Activated naive CD8-positive, alpha-beta T cell treated with anti-CD3 and anti-CD28 coated beads, Interleukin-2, amount 50 U/mL, for 24 hours (primary cell): ENCODE measurements around the gene SH2D5.
"Not testable (repeated sequence)": the region's sequence is repeated elsewhere in the genome, so short reads cannot be mapped to it uniquely, and the experiment has no call there.

Experiments used
- ATAC-seq: fragments of 150-1000 bp; cut with Tn5 transposase; one replicate; pipeline ENCODE4 v1.10.0; 2021
- DNase-seq: peaks from one replicate; pipeline ENCODE4 v3.0.0; 2021
- H3K27ac Mint-ChIP-seq: one replicate; pipeline ENCODE4 v1.8.0; 2021; ENCODE audit warnings: mild to moderate bottlenecking, mixed read lengths
- H3K27me3 Mint-ChIP-seq: one replicate; pipeline ENCODE4 v1.8.0; 2021; ENCODE audit warnings: mixed read lengths
- H3K36me3 Mint-ChIP-seq: one replicate; pipeline ENCODE4 v1.8.0; 2021; ENCODE audit warnings: low read depth, mixed read lengths
- H3K4me1 Mint-ChIP-seq: one replicate; pipeline ENCODE4 v1.8.0; 2021; ENCODE audit warnings: mixed read lengths
- H3K4me3 Mint-ChIP-seq: one replicate; pipeline ENCODE4 v1.8.0; 2021; ENCODE audit warnings: mild to moderate bottlenecking, moderate library complexity, mixed read lengths
- H3K9me3 Mint-ChIP-seq: one replicate; pipeline ENCODE4 v1.8.0; 2021; ENCODE audit warnings: mixed read lengths

The SH2D5 gene

DNA sequence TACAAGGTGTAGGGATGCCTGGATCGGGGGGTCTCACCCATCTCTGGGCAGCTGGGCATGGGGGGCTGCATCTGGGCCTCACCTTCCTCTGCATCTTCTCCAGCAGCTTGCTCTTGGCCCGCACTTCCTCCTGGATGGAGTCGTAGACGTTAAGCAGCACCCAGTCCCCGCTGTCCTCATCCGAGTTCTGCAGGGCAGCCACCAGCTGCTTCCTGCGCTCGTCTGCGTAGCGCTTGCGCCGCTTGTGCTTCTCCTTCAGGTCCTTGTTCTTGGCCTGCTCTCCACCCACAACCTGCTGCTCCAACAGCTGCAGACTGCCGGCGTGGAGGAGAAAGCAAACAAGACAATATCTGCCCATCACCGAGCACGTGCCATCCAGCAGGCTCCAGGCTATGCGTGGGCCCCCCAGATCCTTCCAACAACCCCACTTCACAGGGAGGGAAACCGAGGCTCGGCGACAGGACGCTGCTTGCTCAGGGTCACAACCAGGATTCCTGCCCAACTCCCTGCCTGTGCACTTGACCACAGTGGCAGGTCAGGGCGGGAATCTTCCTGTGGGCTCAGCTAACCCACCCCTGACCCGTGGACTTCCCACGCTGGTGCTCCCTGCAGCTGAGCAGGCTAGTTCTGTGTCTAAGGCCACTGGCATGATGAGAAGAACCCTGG lies 49.8 kb downstream of the SH2D5 start:
- Mint-ChIP-seq H3K4me1 (peaks cover 11% of the 10 kb centered on the region), H3K36me3 (peaks cover 3% of the 10 kb centered on the region), H3K27me3 (peaks cover 9% of the 10 kb centered on the region), H3K27ac (no peak overlapping the region), H3K9me3 (peaks cover 8% of the 10 kb centered on the region), H3K4me3 (no peak overlapping the region)
- DNase-seq (no peak), ATAC-seq (no peak)

DNA sequence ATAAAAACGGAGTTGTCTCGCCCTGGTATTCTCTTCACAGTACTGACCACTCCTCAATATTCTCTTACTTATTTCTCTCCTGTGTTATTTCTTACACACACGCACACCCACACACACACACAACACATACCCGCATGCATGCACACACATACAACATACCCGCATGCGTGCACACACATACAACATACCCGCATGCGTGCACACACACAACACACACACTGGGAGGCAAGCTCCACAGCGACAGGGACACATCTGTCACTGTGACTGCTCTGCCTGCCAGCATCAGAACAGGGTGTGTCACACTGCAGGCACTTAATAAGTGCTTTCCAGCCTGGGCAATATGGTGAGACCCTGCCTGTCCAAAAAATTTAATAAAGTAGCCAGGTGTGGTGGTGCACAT lies 50.5 kb downstream of the SH2D5 start:
- DNase-seq (no peak), ATAC-seq (no peak)
- H3K4me1 Mint-ChIP-seq: peaks cover 11% of the 10 kb centered on the region
- H3K36me3 Mint-ChIP-seq: peaks cover 4% of the 10 kb centered on the region
- H3K27me3 Mint-ChIP-seq: peaks cover 10% of the 10 kb centered on the region
- H3K4me3 Mint-ChIP-seq: no peak overlapping the region
- peaks cover 9% of the 10 kb centered on the region for H3K9me3 Mint-ChIP-seq
- no peak overlapping the region for H3K27ac Mint-ChIP-seq

DNA sequence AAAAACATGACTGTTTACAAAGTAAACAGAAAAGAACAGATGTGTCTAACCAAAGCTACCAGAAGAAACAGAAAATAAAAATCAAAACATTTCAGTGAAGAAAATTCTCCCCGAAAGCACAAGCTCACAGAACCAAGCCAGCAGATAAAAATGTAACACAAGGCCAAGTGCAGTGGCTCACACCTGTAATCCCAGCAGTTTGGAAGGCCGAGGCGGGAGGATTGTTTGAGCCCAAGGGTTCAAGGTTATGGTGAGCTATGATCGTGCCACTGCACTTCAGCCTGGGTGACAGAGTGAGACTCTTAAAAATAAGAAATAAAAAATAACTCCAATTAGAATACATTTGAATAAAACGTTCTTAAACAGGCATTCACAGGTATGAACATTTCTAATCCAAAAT lies 52.2 kb downstream of the SH2D5 start:
- peaks cover 18% of the 10 kb centered on the region for H3K27me3 Mint-ChIP-seq
- no peak overlapping the region for H3K27ac Mint-ChIP-seq

DNA sequence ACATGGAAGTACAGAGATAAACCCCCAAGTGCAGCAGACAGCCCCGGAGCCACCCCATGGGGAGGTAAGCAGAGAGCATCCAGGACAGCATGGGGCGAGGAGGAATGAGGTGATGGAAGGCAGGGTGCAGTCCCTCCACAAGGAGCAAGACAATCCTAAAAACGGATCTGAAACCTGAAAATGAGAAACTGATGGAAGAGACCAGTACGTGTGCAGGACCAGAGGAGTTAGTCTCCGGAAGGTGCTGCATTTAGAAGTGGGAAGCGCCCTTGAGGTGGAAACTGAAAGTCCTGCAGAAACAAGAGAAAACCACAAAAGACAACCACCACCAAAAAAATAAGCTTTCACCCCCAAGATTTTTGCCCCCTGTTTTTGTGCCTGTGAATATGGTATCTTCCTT lies 53.9 kb downstream of the SH2D5 start:
- ATAC-seq: no peak
- H3K4me3 Mint-ChIP-seq: no peak overlapping the region
- peaks cover 4% of the 10 kb centered on the region for H3K36me3 Mint-ChIP-seq
- peaks cover 18% of the 10 kb centered on the region for H3K27me3 Mint-ChIP-seq
- H3K27ac Mint-ChIP-seq: no peak overlapping the region
- no peak for DNase-seq
- peaks cover 11% of the 10 kb centered on the region for H3K4me1 Mint-ChIP-seq
- peaks cover 9% of the 10 kb centered on the region for H3K9me3 Mint-ChIP-seq

More for the DNA sequence above, 52.2 kb downstream of the SH2D5 start:
- ATAC-seq (no peak), DNase-seq (no peak)
- H3K4me3 Mint-ChIP-seq: no peak overlapping the region
- peaks cover 11% of the 10 kb centered on the region for H3K4me1 Mint-ChIP-seq
- peaks cover 9% of the 10 kb centered on the region for H3K9me3 Mint-ChIP-seq
- peaks cover 4% of the 10 kb centered on the region for H3K36me3 Mint-ChIP-seq

DNA sequence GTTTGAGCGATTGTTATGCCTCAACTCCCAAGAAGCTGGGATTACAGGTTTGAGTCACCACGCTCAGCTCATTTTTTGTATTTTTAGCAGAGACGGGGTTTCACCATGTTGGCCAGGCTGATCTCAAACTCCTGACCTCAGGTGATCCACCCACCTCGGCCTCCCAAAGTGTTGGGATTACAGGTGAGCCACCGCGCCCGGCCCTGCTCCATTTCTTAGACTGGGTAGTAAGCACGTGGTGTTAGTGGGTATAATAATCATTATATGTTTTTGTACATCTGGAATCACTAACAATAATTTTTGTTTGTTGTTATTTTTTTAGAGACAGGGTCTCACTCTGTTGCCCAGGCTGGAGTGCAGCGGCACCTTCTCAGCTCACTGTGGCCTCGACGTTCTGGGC lies 58.9 kb downstream of the SH2D5 start:
- not testable (repeated sequence) for ATAC-seq, DNase-seq, H3K9me3 Mint-ChIP-seq, H3K4me3 Mint-ChIP-seq, H3K27ac Mint-ChIP-seq, H3K36me3 Mint-ChIP-seq, H3K4me1 Mint-ChIP-seq
- H3K27me3 Mint-ChIP-seq: peaks cover 11% of the 10 kb centered on the region

DNA sequence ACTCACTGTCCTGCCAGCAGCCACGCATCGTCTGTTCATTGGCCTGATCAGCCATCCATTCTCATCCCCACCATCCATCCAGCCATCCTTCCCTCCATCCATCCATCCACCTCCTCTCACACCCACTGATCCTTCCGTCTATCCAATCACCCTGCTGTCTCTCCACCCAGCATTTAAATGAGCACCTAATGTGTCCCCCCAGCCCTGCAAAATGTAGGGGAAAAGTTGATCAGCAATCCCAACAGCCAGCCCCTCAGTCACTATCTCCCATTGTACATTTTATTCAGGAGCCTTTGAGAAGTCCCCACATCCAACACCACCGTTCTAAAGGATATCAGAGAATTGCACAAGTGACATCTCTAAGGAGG lies 60.3 kb downstream of the SH2D5 start:
- Mint-ChIP-seq H3K4me1 (no peaks in the 10 kb centered on the region), H3K9me3 (no peaks in the 10 kb centered on the region), H3K27ac (no peak overlapping the region), H3K36me3 (no peaks in the 10 kb centered on the region), H3K27me3 (peaks cover 9% of the 10 kb centered on the region), H3K4me3 (no peak overlapping the region)
- ATAC-seq (no peak), DNase-seq (no peak)

DNA sequence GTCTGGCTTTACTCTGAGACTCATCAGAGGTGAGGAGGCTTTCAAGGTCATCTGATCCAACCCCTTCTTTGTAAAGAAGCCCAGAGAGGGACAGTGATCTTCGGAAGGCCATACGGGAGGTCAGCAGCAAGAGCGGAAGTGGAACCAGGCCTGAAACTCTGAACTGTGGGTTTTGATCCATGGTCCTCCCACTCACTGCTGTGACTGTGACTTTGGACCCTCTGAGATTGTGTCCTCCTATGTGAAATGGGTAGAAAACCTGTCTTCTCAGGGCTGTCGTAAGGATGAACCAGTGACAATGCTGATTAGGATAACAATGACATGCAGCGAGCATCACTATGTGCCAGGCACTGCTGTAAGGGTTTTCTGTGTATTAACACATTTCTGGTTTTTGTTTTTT lies 61.6 kb downstream of the SH2D5 start:
- peaks cover 5% of the 10 kb centered on the region for H3K27me3 Mint-ChIP-seq
- H3K36me3 Mint-ChIP-seq: no peaks in the 10 kb centered on the region
- no peak overlapping the region for H3K4me3 Mint-ChIP-seq
- DNase-seq (no peak), ATAC-seq (no peak)
- no peak overlapping the region for H3K27ac Mint-ChIP-seq
- no peaks in the 10 kb centered on the region for H3K9me3 Mint-ChIP-seq
- peaks cover 3% of the 10 kb centered on the region for H3K4me1 Mint-ChIP-seq
